DMS 273 (cell line): ENCODE results near the gene GRAMD1A.
"Not testable (repeated sequence)": the region's sequence is repeated elsewhere in the genome, so short reads cannot be mapped to it uniquely, and the experiment has no call there.

Experiments used
- DNase-seq: peaks from one replicate; lab custom pipeline; 2025; ENCODE audit not compliant: unreplicated experiment; lab: John Stamatoyannopoulos, UW

GRAMD1A gene

GRCh38 chr19:35034005-35034502, 33.9 kb downstream of the GRAMD1A start:
- DNase-seq: peak; percentile 67

DNA sequence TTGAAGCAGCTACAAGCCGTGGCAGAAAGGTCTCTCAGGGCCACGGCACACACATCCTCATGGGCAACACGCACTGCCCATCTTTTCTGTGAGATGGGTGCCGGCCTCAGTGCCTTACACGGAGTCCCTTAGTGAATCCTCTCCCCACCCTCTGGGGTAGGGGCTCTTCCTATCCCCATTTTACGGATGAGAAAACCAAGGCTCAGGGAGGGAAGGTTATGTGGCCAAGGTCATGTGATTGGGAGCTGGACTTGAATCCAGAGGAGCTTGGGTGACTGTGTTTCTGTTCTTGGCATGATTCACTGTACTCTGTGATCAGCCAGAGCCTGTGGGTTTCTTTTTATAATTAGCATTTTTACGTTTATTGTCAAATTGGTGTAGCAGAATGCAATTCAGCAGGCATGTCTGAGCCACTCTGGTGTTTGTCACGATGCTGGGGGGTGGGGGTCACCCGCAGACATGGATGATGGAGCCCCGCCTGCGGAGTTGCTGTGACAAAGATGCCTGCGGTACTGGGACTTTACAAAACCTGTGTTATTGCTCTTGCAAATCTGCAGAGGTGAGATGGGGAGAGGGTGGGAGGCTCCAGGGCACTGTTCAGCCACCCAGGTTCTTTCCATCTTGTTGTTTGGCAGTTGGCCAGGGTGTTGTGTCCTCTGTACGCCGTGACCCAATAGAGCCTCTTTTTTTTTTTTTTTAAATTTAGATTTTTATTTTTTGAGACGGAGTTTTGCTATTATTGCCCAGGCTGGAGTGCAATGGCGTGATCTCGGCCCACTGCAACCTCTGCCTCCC, 34.7 kb downstream of the GRAMD1A start:
- DNase-seq: peak; percentile 40

- DNase-seq: peak; percentile 95
Observed at GRCh38 chr19:35037716-35038622, 37.8 kb downstream of the GRAMD1A start.

- peak; percentile 95 for DNase-seq
Observed at GRCh38 chr19:35038623-35039512, 38.7 kb downstream of the GRAMD1A start.

DNA sequence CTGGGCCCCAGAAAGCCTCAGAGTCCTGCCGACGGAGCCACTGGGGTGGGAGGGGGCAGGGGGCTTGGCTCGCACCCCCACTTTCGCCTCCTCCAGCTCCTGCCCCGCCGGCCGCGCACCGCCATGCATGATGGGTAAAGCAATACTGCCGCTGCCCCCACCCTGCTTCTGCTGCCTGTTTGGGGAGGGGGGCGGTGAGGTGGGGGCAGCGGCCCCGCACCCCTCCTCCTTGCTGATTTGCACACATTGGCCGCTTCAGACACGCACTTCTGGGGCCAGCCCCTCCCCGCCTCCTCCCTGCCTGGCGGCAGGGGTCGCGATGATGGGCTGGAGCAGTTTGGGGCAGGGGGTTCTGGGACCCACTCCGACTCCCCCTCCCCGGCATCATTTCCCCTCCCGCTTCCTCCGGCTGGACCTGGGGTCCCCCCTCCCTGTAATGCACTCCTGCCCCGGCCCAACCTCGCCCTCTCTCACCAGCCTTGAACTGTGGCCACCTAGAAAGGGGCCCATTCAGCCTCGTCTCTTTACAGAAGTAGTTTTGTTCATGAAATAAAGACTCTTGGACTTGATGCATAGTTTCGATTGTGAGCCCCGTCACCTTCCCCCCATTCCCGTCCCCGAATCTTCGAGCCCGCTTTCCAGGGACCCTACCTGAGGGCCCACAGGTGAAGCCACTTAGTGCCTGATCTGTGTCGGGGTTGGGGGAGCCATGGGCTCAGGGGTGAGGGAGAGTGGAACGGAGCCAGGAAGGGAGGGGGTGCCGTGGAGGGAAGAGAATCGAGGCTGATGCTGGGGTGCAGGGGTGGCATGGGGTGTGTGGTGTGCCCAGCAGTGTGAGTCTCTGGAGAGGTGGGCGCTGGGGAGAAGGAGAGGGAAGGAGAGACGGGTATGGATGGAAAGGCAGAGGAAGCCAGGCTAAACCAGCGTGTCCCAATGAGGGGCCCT, 40.0 kb downstream of the GRAMD1A start:
- DNase-seq: no peak

- DNase-seq: peak; percentile 41
Observed at GRCh38 chr19:35040826-35041547, 40.9 kb downstream of the GRAMD1A start.

- no peak for DNase-seq
Observed at GRCh38 chr19:35041548-35042055, 41.5 kb downstream of the GRAMD1A start, which contains the start of gene HPN. Gene HPN, plus strand, starts transcription at chr19:35041721. Its CDS starts 786 bp downstream, at chr19:35042507.

DNA sequence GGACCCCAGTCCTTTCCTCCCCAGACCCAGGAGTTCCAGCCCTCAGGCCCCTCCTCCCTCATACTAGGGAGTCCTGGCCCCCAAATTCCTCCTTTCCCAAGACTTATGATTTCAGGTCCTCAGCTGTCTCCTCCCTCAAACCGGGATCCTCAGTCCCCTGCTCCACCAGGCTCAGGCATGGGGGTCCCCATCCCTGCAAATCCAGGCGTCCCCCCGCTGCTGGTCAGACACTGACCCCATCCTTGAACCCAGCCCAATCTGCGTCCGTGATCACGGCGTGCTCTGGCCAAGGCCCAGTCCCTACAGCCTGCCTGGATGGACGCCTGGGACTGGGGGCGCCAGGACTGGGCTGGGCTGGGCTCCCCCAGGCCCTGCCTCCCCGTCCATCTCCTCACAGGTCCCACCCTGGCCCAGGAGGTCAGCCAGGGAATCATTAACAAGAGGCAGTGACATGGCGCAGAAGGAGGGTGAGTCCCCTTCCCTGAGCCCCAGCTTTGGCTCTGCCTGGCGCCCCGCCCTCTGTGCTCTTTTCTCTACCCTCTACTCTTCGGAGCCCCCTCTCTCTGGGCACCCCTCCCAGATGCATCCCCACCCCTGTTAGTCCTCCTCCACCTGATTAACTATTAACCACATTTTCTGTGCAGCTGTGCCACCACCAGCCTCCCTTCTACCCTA, 42.1 kb downstream of the GRAMD1A start:
- DNase-seq: no peak

DNA sequence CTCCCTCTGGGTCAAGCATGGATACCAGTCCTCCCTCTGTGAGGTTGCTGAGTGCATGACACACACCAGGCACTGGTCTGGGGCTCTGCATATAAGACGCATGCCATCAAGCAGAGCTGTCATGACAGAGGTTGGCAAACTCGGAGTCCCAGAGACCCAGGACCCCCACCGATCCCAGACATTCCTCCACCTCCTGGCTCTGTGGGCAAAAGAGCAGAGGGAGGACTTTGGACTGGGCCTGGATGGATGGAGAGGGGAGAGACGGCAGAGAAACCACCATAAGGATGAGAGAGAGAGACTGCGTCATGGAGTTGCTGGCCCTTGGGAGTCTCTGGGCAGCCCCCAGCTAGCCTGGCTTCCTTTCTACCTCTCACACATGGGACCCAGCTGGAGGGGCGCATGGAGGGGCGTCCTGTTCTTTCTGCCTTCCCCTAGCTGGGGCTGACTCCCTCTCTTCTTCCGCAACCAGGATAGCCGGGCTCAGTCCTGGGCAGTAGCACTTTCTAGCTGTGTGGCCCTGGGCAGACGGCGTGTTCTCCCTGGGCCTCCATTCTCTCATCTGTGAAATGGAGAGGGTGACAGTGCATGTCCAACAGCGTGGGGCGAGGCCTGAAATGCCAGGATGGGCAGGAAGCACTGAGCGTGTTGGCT, 43.0 kb downstream of the GRAMD1A start:
- DNase-seq: no peak

- DNase-seq: no peak
Observed at GRCh38 chr19:35043906-35044305, 43.8 kb downstream of the GRAMD1A start.

GRCh38 chr19:35044317-35045117, 44.4 kb downstream of the GRAMD1A start:
- DNase-seq: peak; percentile 80

DNA sequence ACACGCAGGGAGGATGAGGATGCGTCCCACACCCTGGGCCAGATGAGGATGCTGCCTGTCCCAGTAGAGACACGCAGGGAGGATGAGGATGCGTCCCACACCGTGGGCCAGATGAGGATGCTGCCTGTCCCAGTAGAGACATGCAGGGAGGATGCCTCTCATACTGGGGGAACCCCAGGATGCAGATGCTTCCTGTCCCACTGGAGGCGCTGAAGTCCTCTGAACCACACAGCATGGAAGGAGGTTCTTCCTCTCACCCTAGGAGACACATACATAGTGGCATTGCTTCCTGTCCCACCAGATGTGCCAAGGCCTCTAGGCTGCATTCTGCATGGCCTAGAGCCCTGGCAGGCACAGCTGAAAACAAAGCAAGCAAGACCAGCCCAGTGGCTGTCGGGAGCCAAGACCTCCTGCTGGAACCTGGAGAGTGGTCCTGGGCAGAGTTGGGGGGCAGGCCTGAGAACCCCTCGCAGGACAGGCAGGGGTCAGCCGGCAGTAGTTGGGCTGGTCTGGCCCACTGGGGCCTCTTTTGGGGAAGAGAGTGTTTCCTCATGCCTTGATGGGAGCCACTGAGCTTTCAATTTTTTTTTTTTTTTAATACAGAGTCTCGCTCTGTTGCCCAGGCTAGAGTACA, 45.7 kb downstream of the GRAMD1A start:
- DNase-seq: peak; percentile 88

GRCh38 chr19:35046461-35046860, 46.3 kb downstream of the GRAMD1A start:
- no peak for DNase-seq

- DNase-seq: peak; percentile 84
Observed at GRCh38 chr19:35048911-35049411, 48.8 kb downstream of the GRAMD1A start.

DNA sequence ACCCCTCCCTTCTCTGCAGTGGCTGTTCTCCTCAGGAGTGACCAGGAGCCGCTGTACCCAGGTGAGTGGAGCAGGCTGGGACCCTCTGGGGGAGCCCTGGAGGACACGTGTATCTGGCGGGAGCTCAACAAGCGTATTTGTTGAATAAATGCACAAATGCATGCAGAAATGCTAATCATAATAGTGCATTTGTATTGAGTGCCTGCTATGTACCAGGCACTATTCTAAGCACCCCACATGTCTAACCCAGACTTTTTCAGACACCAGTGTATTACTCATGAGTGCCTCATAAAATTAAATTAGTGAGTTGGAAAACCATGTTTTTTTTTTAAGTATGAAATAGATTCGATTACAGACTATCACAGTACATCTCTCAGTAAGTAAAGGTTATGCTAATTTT, 49.3 kb downstream of the GRAMD1A start:
- DNase-seq: no peak

- DNase-seq: not testable (repeated sequence)
Observed at GRCh38 chr19:35050662-35051061, 50.5 kb downstream of the GRAMD1A start.
